GM23338 (cell line): ENCODE data around the gene IRF2BP1. TPM values are rescaled to one million over a fixed set of nuclear protein-coding genes. Genes with fewer than 3 reads are reported as not detected.
A peak's percentile ranks its signal among the peaks of the same experiment; 100 is the strongest.

Experiments used
- ATAC-seq: fragments of 200-7000 bp; cut with Tn5 transposase; 3 replicates; pipeline ENCODE4 v1.9.1; 2020
- DNase-seq: peaks from one replicate; pipeline ENCODE4 v3.0.0-alpha.2; 2015; ENCODE audit warnings: low spot score
- H2AFZ ChIP-seq: fragments of 200-600 bp; sonication (generic); 2 replicates; pipeline ENCODE4 v1.8.0; 2016; ENCODE audit warnings: antibody characterized with exemption, mild to moderate bottlenecking, moderate library complexity
- H3F3A ChIP-seq: fragments of 200-600 bp; sonication (generic); replicated peaks from 2 replicates; pipeline ENCODE4 v1.8.0; 2017; ENCODE audit warnings: antibody characterized with exemption, mixed run types, low read depth
- H3K27ac ChIP-seq: fragments of 200-600 bp; sonication (generic); 2 replicates; pipeline ENCODE4 v1.6.1; 2016; ENCODE audit warnings: low read depth
- H3K27me3 ChIP-seq: fragments of 200-600 bp; sonication (generic); 2 replicates; pipeline ENCODE4 v1.8.0; 2016; ENCODE audit warnings: mild to moderate bottlenecking, mixed run types, moderate library complexity; ENCODE audit not compliant: insufficient read depth
- H3K36me3 ChIP-seq: fragments of 200-600 bp; sonication (generic); 2 replicates; pipeline ENCODE4 v1.8.0; 2016; ENCODE audit warnings: mild to moderate bottlenecking; ENCODE audit not compliant: insufficient read depth
- H3K4me1 ChIP-seq: fragments of 200-600 bp; sonication (generic); 2 replicates; pipeline ENCODE4 v1.8.0; 2016; ENCODE audit warnings: mild to moderate bottlenecking, moderate library complexity; ENCODE audit not compliant: insufficient read depth
- H3K4me2 ChIP-seq: fragments of 200-600 bp; sonication (generic); 2 replicates; pipeline ENCODE4 v1.7.1; 2017; ENCODE audit warnings: mixed run types
- H3K4me3 ChIP-seq: fragments of 200-600 bp; sonication (generic); 2 replicates; pipeline ENCODE4 v1.6.1; 2016; ENCODE audit warnings: mixed run types
- H3K79me2 ChIP-seq: fragments of 200-600 bp; sonication (generic); replicated peaks from 2 replicates; pipeline ENCODE4 v1.8.0; 2017; ENCODE audit warnings: mild to moderate bottlenecking; ENCODE audit not compliant: insufficient read depth
- H3K9me2 ChIP-seq: fragments of 200-600 bp; sonication (generic); 2 replicates; pipeline ENCODE4 v1.8.0; 2017; ENCODE audit not compliant: insufficient read depth
- H4K20me1 ChIP-seq: fragments of 200-600 bp; sonication (generic); replicated peaks from 2 replicates; pipeline ENCODE4 v1.8.0; 2017; ENCODE audit warnings: mild to moderate bottlenecking; ENCODE audit not compliant: insufficient read depth
- H3K27ac Mint-ChIP-seq: 2 replicates; pipeline ENCODE4 v1.8.0; 2020; ENCODE audit warnings: inconsistent platforms, mild to moderate bottlenecking, moderate library complexity, mixed read lengths
- H3K27me3 Mint-ChIP-seq: 3 replicates; pipeline ENCODE4 v1.8.0; 2022; ENCODE audit warnings: low read depth, mild to moderate bottlenecking, moderate library complexity, mixed read lengths, inconsistent platforms; ENCODE audit not compliant: insufficient read depth, poor library complexity
- H3K36me3 Mint-ChIP-seq: 3 replicates; pipeline ENCODE4 v1.8.0; 2021; ENCODE audit warnings: low read depth, mild to moderate bottlenecking, inconsistent platforms, moderate library complexity, mixed read lengths
- H3K4me1 Mint-ChIP-seq: 3 replicates; pipeline ENCODE4 v1.8.0; 2020; ENCODE audit warnings: mild to moderate bottlenecking, inconsistent platforms, mixed read lengths
- H3K4me3 Mint-ChIP-seq: 3 replicates; pipeline ENCODE4 v1.8.0; 2021; ENCODE audit warnings: moderate library complexity, mild to moderate bottlenecking, inconsistent platforms, mixed read lengths
- H3K9me3 Mint-ChIP-seq: 3 replicates; pipeline ENCODE4 v1.8.0; 2020; ENCODE audit warnings: moderate library complexity, mild to moderate bottlenecking, inconsistent platforms, mixed read lengths
- CREB1 ChIP-seq: fragments of 250-450 bp; sonication (Bioruptor Pico); IDR thresholded peaks from 2 replicates; pipeline ENCODE4 v1.5.0; 2020; ENCODE audit warnings: low read depth, mild to moderate bottlenecking, moderate library complexity
- EZH2 ChIP-seq: fragments of 200-600 bp; sonication (generic); IDR thresholded peaks from one replicate; pipeline ENCODE4 v1.8.0; 2017; ENCODE audit warnings: antibody characterized with exemption, mild to moderate bottlenecking, low read depth; ENCODE audit not compliant: unreplicated experiment
- JUNB ChIP-seq: IDR thresholded peaks from one replicate; pipeline ENCODE4 v1.6.1; 2016; ENCODE audit warnings: antibody characterized with exemption; ENCODE audit not compliant: unreplicated experiment
- NANOG ChIP-seq: IDR thresholded peaks from 2 replicates; pipeline ENCODE4 v1.6.1; 2016; ENCODE audit warnings: antibody characterized with exemption, borderline replicate concordance
- STAT1 ChIP-seq: IDR thresholded peaks from one replicate; pipeline ENCODE4 v1.6.1; 2016; ENCODE audit warnings: antibody characterized with exemption; ENCODE audit not compliant: unreplicated experiment
- ZNF114 ChIP-seq: fragments of 250-450 bp; sonication (Bioruptor Pico); IDR thresholded peaks from 2 replicates; pipeline ENCODE4 v1.5.0; 2020; ENCODE audit warnings: mild to moderate bottlenecking, moderate library complexity
- ZNF331 ChIP-seq: fragments of 250-450 bp; sonication (Bioruptor Pico); IDR thresholded peaks from 2 replicates; pipeline ENCODE4 v1.5.0; 2020; ENCODE audit warnings: low read depth, mild to moderate bottlenecking, moderate library complexity
- polyA plus RNA-seq: library from polyadenylated mRNA; unstranded; fragments of >200 nt; fragmentation: Nextera tagmentation; extraction: Ambion mirVana; gene quantifications from 2 replicates; pipeline ENCODE4 v1.2.1, GENCODE V29; 2016
- total RNA-seq: library from RNA; depleted of rRNA; stranded (reverse); fragments of >200 nt; shearing (Covaris generic); gene quantifications from 2 replicates; pipeline ENCODE4 v1.2.3, GENCODE V29; 2014
- TF ChIP-seq, protein P1 (sequence below): IDR thresholded peaks from one replicate; pipeline ENCODE4 v1.6.1; 2018; ENCODE audit warnings: antibody characterized with exemption; ENCODE audit not compliant: unreplicated experiment
- TF ChIP-seq, protein P2 (sequence below): IDR thresholded peaks from 2 replicates; pipeline ENCODE4 v1.6.1; 2016; ENCODE audit warnings: antibody characterized with exemption
- TF ChIP-seq, protein P3 (sequence below), 2 experiments: fragments of 200-600 bp in 1 of 2; sonication (generic) in 1 of 2; conservative IDR thresholded peaks; 2 replicates each; pipeline versions ENCODE4 v1.5.1 to v1.6.1; 2016 to 2017; ENCODE audit warnings: antibody characterized with exemption in 2 of 2, low read depth in 2 of 2, mild to moderate bottlenecking in 2 of 2, moderate library complexity in 1 of 2

Gene IRF2BP1
- total and polyA plus RNA-seq, 2 experiments from 2014 or later: 10.4 to 41.6 TPM

DNA sequence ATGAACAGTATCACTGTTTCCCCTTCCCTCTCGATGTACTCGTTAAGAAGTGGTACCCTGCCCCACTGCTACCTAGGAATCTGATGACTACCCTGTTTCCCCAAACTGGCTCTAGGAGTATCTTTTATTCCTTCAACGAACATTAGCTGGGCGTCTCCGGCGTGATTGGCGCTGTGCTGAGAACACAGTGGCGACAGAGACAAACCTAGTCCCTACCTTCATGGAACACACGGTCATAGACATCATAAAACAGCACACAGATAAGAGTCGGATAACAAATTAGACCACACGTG, 23.7 kb downstream of the IRF2BP1 start (continued):
- TF ChIP-seq, protein P1, sequence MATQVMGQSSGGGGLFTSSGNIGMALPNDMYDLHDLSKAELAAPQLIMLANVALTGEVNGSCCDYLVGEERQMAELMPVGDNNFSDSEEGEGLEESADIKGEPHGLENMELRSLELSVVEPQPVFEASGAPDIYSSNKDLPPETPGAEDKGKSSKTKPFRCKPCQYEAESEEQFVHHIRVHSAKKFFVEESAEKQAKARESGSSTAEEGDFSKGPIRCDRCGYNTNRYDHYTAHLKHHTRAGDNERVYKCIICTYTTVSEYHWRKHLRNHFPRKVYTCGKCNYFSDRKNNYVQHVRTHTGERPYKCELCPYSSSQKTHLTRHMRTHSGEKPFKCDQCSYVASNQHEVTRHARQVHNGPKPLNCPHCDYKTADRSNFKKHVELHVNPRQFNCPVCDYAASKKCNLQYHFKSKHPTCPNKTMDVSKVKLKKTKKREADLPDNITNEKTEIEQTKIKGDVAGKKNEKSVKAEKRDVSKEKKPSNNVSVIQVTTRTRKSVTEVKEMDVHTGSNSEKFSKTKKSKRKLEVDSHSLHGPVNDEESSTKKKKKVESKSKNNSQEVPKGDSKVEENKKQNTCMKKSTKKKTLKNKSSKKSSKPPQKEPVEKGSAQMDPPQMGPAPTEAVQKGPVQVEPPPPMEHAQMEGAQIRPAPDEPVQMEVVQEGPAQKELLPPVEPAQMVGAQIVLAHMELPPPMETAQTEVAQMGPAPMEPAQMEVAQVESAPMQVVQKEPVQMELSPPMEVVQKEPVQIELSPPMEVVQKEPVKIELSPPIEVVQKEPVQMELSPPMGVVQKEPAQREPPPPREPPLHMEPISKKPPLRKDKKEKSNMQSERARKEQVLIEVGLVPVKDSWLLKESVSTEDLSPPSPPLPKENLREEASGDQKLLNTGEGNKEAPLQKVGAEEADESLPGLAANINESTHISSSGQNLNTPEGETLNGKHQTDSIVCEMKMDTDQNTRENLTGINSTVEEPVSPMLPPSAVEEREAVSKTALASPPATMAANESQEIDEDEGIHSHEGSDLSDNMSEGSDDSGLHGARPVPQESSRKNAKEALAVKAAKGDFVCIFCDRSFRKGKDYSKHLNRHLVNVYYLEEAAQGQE: no peak
- no peak for TF ChIP-seq STAT1
- TF ChIP-seq JUNB: no peak
- no peak for TF ChIP-seq EZH2
- TF ChIP-seq ZNF331 (CRISPR knock-in tag): no peak
- TF ChIP-seq ZNF114 (CRISPR knock-in tag): no peak
- no peak for TF ChIP-seq NANOG
- TF ChIP-seq CREB1 (CRISPR knock-in tag): no peak

DNA sequence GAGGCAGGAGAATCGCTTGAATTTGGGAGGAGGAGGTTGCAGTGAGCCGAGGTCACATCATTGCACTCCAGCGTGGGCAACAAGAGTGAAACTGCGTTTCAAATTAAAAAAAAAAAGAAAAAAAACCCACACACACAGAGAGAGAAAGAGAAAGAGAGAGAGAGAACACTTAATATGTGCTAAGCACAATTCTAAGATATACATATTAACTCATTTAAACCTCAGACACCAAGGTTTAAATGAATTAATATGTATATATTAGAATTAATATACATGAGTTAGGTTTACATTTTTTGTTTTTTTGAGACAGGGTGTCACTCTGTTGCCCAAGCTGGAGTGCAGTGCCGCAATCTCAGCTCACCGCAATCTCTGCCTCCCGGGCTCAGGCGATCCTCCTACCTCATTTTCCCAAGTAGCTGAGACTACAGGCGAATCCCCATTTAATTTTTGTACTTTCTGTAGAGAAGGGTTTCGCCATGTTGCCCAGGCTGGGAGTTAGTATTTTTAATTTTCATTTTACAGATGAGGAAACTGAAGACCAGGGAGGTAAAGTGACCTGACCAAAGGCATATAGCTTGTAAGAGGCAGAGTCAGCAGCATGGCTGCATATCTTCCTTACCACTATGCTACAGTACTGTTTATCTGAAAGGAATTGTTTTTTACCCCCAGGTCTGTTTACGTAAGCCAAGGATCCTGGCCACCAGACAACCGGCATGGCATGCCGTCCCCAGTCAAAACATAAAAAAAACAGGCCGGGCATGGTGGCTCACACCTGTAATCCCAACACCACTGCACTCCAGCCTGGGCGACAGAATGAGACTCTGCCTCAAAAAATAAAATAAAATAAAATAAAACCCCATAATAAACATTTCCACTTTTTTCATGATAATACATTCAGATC, 25.3 kb downstream of the IRF2BP1 start:
- Histone ChIP-seq H3K4me1 (peaks cover 11% of the 10 kb centered on the region), H3K27me3 (no peaks in the 10 kb centered on the region), H3K4me2 (no peak overlapping the region), H3K36me3 (peaks cover 9% of the 10 kb centered on the region; the same call in 1 of the 2 replicates), H2AFZ (no peak overlapping the region), H3K27ac (peak overlapping the region; percentile 61; the same call in 1 of the 2 replicates), H3K79me2 (peaks cover 81% of the 10 kb centered on the region), H3K4me3 (no peak overlapping the region), H3F3A (0 out of 2 replicates have a peak, but pooled peaks cover 8% of the 10 kb centered on the region), H3K9me2 (no peaks in the 10 kb centered on the region), H4K20me1 (peaks cover 24% of the 10 kb centered on the region)
- H3K27ac Mint-ChIP-seq: no peak overlapping the region
- H3K9me3 Mint-ChIP-seq: no peaks in the 10 kb centered on the region
- H3K4me3 Mint-ChIP-seq: peak overlapping the region; percentile 95
- no peak for DNase-seq
- TF ChIP-seq, protein P2, sequence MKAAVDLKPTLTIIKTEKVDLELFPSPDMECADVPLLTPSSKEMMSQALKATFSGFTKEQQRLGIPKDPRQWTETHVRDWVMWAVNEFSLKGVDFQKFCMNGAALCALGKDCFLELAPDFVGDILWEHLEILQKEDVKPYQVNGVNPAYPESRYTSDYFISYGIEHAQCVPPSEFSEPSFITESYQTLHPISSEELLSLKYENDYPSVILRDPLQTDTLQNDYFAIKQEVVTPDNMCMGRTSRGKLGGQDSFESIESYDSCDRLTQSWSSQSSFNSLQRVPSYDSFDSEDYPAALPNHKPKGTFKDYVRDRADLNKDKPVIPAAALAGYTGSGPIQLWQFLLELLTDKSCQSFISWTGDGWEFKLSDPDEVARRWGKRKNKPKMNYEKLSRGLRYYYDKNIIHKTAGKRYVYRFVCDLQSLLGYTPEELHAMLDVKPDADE: no peak
- TF ChIP-seq ZNF114 (CRISPR knock-in tag): no peak
- TF ChIP-seq, protein P3, sequence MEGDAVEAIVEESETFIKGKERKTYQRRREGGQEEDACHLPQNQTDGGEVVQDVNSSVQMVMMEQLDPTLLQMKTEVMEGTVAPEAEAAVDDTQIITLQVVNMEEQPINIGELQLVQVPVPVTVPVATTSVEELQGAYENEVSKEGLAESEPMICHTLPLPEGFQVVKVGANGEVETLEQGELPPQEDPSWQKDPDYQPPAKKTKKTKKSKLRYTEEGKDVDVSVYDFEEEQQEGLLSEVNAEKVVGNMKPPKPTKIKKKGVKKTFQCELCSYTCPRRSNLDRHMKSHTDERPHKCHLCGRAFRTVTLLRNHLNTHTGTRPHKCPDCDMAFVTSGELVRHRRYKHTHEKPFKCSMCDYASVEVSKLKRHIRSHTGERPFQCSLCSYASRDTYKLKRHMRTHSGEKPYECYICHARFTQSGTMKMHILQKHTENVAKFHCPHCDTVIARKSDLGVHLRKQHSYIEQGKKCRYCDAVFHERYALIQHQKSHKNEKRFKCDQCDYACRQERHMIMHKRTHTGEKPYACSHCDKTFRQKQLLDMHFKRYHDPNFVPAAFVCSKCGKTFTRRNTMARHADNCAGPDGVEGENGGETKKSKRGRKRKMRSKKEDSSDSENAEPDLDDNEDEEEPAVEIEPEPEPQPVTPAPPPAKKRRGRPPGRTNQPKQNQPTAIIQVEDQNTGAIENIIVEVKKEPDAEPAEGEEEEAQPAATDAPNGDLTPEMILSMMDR (conservative IDR thresholded peaks at IDR 0.05; ENCODE audit: low read depth in 2 of 2): no peak
- no peak for ATAC-seq
- H3K27me3 Mint-ChIP-seq: peaks cover 22% of the 10 kb centered on the region
- H3K36me3 Mint-ChIP-seq: peaks cover 33% of the 10 kb centered on the region
- peaks cover 16% of the 10 kb centered on the region for H3K4me1 Mint-ChIP-seq
